ENCODE measurements around the gene CRIP2. TPM values are rescaled to one million over a fixed set of nuclear protein-coding genes. Genes with fewer than 3 reads are reported as not detected.

CRIP2 gene
- total and polyA plus RNA-seq, 2 experiments from 2014 or later, result 3.4 to 9.6 TPM

DNA sequence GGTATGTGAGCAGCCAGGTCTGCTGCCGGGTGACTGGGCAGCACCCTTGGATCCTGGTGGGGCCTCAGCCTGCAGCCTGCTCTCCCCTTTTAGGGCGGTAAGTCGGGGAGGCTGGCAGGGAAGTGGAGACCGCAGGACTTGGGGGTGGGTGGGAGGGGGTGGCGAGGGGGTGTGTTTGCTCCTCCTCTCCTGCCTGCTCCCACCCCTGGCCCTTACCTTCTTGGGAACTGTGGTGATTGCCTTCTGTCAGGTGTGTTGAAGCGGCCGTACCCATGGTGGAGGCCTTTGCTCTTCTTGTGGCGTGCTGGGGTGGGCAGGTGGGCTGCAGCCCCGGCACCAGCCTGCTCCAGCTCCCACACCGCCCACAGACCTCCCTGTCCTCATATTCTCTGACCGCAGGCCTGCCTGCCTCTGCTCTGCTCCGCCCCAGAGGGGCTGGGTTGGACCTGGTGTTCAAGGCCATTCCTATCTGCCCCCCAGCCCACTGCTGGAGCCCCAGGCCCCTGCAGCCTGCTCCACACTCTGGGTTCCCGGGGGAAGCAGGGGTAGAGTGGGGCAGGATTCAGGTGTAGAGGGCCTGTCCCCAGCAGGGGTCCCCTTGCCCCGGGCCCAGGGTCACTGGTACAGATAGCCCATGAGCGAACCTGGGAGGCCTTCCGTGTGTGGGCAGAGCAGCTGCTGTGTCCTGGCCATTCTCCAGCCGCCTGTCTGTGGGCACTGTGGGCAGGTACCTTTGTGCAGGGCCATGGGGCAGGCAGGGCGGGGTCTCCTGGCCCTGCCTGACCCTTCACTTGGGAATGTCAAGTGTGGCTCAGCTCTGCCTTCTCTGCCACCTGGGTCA is 21.6 kb downstream of the CRIP2 start (continued):
- TF ChIP-seq, protein P1, sequence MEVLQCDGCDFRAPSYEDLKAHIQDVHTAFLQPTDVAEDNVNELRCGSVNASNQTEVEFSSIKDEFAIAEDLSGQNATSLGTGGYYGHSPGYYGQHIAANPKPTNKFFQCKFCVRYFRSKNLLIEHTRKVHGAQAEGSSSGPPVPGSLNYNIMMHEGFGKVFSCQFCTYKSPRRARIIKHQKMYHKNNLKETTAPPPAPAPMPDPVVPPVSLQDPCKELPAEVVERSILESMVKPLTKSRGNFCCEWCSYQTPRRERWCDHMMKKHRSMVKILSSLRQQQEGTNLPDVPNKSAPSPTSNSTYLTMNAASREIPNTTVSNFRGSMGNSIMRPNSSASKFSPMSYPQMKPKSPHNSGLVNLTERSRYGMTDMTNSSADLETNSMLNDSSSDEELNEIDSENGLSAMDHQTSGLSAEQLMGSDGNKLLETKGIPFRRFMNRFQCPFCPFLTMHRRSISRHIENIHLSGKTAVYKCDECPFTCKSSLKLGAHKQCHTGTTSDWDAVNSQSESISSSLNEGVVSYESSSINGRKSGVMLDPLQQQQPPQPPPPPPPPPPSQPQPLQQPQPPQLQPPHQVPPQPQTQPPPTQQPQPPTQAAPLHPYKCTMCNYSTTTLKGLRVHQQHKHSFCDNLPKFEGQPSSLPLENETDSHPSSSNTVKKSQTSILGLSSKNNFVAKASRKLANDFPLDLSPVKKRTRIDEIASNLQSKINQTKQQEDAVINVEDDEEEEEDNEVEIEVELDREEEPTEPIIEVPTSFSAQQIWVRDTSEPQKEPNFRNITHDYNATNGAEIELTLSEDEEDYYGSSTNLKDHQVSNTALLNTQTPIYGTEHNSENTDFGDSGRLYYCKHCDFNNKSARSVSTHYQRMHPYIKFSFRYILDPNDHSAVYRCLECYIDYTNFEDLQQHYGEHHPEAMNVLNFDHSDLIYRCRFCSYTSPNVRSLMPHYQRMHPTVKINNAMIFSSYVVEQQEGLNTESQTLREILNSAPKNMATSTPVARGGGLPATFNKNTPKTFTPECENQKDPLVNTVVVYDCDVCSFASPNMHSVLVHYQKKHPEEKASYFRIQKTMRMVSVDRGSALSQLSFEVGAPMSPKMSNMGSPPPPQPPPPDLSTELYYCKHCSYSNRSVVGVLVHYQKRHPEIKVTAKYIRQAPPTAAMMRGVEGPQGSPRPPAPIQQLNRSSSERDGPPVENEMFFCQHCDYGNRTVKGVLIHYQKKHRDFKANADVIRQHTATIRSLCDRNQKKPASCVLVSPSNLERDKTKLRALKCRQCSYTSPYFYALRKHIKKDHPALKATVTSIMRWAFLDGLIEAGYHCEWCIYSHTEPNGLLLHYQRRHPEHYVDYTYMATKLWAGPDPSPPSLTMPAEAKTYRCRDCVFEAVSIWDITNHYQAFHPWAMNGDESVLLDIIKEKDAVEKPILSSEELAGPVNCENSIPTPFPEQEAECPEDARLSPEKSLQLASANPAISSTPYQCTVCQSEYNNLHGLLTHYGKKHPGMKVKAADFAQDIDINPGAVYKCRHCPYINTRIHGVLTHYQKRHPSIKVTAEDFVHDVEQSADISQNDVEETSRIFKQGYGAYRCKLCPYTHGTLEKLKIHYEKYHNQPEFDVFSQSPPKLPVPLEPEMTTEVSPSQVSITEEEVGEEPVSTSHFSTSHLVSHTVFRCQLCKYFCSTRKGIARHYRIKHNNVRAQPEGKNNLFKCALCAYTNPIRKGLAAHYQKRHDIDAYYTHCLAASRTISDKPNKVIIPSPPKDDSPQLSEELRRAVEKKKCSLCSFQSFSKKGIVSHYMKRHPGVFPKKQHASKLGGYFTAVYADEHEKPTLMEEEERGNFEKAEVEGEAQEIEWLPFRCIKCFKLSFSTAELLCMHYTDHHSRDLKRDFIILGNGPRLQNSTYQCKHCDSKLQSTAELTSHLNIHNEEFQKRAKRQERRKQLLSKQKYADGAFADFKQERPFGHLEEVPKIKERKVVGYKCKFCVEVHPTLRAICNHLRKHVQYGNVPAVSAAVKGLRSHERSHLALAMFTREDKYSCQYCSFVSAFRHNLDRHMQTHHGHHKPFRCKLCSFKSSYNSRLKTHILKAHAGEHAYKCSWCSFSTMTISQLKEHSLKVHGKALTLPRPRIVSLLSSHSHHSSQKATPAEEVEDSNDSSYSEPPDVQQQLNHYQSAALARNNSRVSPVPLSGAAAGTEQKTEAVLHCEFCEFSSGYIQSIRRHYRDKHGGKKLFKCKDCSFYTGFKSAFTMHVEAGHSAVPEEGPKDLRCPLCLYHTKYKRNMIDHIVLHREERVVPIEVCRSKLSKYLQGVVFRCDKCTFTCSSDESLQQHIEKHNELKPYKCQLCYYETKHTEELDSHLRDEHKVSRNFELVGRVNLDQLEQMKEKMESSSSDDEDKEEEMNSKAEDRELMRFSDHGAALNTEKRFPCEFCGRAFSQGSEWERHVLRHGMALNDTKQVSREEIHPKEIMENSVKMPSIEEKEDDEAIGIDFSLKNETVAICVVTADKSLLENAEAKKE (CRISPR knock-in tag; IDR thresholded peaks at IDR 0.05), result no peak
- TF ChIP-seq ZNF331 (CRISPR knock-in tag; IDR thresholded peaks at IDR 0.05; ENCODE audit: low read depth), result no peak
- TF ChIP-seq, protein P2, sequence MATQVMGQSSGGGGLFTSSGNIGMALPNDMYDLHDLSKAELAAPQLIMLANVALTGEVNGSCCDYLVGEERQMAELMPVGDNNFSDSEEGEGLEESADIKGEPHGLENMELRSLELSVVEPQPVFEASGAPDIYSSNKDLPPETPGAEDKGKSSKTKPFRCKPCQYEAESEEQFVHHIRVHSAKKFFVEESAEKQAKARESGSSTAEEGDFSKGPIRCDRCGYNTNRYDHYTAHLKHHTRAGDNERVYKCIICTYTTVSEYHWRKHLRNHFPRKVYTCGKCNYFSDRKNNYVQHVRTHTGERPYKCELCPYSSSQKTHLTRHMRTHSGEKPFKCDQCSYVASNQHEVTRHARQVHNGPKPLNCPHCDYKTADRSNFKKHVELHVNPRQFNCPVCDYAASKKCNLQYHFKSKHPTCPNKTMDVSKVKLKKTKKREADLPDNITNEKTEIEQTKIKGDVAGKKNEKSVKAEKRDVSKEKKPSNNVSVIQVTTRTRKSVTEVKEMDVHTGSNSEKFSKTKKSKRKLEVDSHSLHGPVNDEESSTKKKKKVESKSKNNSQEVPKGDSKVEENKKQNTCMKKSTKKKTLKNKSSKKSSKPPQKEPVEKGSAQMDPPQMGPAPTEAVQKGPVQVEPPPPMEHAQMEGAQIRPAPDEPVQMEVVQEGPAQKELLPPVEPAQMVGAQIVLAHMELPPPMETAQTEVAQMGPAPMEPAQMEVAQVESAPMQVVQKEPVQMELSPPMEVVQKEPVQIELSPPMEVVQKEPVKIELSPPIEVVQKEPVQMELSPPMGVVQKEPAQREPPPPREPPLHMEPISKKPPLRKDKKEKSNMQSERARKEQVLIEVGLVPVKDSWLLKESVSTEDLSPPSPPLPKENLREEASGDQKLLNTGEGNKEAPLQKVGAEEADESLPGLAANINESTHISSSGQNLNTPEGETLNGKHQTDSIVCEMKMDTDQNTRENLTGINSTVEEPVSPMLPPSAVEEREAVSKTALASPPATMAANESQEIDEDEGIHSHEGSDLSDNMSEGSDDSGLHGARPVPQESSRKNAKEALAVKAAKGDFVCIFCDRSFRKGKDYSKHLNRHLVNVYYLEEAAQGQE (IDR thresholded peaks at IDR 0.05; ENCODE audit: unreplicated experiment), result no peak
- TF ChIP-seq CREB1 (CRISPR knock-in tag; IDR thresholded peaks at IDR 0.05; ENCODE audit: low read depth), result no peak

All from GM23338 (cell line).